ENCODE measurements around the gene PITPNC1.

- TF ChIP-seq, protein P1, sequence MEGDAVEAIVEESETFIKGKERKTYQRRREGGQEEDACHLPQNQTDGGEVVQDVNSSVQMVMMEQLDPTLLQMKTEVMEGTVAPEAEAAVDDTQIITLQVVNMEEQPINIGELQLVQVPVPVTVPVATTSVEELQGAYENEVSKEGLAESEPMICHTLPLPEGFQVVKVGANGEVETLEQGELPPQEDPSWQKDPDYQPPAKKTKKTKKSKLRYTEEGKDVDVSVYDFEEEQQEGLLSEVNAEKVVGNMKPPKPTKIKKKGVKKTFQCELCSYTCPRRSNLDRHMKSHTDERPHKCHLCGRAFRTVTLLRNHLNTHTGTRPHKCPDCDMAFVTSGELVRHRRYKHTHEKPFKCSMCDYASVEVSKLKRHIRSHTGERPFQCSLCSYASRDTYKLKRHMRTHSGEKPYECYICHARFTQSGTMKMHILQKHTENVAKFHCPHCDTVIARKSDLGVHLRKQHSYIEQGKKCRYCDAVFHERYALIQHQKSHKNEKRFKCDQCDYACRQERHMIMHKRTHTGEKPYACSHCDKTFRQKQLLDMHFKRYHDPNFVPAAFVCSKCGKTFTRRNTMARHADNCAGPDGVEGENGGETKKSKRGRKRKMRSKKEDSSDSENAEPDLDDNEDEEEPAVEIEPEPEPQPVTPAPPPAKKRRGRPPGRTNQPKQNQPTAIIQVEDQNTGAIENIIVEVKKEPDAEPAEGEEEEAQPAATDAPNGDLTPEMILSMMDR (IDR thresholded peaks at IDR 0.05), result no peak
- TF ChIP-seq POLR2AphosphoS5 (IDR thresholded peaks at IDR 0.05) (no peak), EP300 (IDR thresholded peaks at IDR 0.05) (no peak), POLR2A (IDR thresholded peaks at IDR 0.05) (no peak)
These were observed 198.2 kb downstream of the PITPNC1 start for GRCh38 chr17:67575325-67575724.
